GM21360 (cell line): Measurements from ENCODE around the gene HDAC7.
A peak's percentile ranks its signal among the peaks of the same experiment; 100 is the strongest.

Experiments used
- ATAC-seq: cut with Tn5 transposase; IDR thresholded peaks from one replicate; pipeline ENCODE4 v1.9.1; 2021; ENCODE audit warnings: mild to moderate bottlenecking, moderate library complexity; ENCODE audit not compliant: unreplicated experiment

The HDAC7 gene

DNA sequence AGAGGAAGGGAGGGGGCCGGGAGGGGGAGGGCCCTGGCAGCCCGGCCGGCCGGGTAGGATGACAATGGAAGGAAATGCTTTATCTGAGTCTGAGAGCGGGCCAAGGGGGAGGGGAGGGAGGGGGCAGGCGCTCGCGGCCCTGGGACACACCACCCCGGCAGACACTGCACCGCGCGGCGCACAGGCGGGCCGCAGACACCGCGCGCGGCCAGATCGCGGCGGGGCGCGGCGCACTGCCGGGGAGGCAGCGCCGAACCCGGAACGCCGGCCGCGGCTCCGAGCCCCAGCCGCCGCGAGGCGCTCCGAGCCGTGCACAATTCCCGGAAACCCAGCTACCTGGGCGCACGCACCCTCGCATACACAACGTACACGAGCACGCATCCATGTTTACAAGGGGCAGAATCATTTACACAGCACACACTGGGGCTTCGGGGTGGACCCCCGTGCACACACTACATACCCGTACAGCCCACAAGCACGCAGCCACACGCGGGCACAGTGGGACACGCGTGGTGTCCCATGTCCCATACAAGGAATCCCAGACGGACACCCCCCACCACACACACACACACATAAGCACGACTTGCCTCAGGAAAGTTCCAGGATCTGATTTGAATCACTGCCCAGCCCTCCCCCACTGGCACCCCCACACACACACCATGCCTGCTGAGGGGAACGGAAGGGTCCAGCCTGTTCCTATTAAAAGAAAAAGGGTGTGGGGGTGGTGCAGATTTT is at the start of gene HDAC7:
Gene HDAC7 (minus strand): TSS at position 8 of the 735 bp plus-strand sequence. CDS start 118 bp downstream, outside the sequence.
- ATAC-seq, result no peak

DNA sequence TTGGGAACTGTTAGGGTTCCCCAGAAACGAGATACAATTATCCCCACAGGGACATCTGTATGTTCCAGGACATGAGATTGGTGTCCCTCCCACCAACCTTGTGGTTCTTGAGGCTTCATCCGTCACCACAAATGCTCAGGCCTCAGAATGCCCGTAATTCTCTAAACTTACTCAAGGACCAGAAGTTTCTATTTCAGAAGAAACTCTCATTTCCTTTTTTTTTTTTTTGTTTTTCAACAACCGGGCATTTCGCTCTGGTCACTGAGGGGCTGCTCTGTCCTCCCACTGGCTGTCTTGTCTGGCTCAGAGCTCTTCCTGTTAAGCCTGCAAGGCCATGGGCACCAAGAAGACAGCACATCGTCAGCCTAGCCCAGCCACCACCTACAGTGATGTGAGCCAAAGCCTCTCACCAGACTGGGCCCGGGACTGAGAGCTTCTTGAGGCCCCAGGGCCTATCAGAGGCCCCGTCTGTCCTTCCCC is 48.9 kb upstream of the HDAC7 start:
- ATAC-seq, result peak; percentile 74

DNA sequence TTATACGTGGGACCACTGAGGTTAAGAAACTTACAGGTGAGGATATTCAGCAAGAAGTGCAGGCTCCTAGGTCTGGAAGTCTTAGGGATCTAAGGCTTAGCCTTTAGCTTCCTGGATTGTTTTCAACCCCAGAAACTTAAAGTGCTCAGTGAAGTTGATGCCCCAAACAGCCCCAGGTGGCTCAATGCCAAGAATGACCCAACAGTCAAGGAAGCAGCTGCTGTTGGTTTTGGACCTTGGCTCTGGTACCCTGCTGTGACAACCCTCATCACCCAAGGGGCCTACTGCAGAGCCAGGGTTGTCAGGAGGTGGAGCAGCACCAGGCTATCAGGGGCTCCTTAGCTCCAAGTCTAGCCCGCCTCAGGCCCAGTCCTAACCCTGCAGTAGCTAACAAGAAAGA is 48.3 kb upstream of the HDAC7 start:
- peak; percentile 6 for ATAC-seq

DNA sequence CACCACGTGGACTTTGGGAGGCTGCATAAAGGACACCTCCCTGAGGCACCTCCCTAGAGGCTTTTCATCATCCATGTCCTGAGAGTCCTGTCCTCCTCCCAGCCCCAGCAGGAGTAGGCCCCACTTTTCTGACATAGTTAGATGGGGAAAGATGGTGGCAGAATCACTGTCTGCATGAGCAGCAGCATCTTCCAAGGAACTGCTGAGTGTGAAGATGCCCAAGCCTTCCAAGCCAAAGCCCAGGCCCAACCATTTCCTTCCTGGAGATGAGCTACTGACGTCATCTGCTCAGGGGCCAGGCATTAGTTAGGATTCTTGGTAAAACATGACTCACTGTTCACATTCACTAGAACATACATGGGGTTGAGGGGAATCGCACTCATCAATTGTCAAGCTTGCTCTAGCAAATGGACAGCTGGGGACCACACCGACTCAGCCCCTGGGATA is 47.8 kb upstream of the HDAC7 start:
- ATAC-seq, result no peak

DNA sequence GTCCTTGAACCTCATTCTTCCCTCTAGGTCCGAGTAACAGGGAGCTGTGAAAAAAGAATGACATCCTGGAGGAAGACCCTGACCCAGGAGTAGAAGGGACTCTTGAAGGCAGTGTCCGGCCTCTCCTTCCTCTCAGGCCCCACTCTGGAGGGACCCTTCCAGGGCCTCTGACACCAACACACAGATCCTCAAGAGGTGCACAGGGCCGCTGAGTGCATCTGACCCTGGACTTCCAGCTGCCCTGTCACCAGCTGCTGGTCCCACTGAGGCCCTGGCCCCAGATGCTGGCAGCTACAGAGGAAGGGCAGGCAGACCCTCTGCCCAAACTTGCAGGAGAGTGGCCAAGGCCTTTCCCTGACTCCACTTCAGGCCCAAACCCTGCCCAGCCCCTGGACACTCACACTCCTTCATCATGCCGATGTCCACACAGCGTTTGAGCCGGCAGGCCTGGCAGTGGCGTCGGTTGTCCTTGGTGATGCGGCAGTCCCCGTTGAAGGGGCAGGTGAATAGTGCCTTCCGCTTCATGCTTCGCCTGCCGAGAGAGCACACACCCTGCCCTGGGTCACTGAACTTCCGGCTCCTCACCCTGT is 45.0 kb upstream of the HDAC7 start:
- no peak for ATAC-seq

DNA sequence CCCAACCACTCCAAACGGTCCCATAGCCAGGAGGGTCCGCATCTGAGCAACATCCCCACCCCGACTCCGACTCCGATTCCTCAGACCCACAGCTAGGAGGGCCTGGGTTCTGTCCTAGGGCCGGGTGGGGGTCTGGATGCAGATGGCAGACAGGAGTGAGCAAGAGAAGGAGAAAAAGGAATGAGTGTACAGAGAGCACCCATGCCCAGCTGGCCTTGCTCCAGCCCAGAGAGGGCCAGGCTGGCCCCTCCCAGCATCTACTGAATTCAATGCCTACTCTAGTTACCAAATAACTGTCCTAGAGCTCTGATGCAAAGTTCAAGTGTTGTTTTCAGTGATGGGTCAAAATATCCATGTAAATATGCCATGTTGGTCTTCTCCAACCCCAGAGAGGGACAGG is 44.3 kb upstream of the HDAC7 start:
- ATAC-seq, result no peak

DNA sequence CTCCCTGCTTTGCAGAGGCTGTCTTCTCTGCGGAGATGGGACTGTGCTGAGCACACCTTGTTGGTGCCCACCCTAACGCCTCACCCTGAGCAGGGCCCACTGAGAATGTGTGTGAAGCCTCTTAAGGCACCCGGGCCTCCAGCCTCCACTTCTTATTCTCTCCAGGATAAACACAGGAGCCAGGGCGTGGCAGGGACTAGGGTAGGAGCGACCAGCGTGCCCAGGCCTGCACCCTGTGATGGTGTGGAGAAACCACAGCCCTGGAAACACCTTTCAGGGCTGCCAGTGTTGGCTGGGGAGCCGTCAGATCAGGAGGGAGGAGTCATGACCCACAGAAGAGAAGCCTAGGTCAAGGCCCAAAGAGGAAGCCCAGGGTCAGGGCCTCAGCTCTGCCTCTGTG is 43.8 kb upstream of the HDAC7 start:
- ATAC-seq, result no peak

DNA sequence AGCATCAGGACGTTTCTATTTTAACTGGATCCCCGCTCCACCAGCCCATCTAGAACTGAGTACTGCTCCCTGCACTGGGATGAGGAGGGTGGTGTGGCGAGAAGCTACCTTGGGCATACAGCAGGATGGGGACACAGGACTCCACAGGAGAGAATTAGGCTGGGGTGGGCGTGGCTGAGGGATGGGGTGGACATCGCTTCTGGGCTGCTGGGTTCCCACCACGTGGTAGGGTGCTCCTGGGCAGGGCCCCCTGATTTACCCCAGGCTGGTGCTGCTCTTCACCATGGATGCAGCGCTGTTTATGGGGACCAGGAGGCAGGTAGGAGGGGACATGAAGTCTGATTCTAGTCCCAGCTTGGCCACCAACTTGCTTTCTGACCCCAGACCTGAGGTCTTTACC is 43.2 kb upstream of the HDAC7 start:
- no peak for ATAC-seq

DNA sequence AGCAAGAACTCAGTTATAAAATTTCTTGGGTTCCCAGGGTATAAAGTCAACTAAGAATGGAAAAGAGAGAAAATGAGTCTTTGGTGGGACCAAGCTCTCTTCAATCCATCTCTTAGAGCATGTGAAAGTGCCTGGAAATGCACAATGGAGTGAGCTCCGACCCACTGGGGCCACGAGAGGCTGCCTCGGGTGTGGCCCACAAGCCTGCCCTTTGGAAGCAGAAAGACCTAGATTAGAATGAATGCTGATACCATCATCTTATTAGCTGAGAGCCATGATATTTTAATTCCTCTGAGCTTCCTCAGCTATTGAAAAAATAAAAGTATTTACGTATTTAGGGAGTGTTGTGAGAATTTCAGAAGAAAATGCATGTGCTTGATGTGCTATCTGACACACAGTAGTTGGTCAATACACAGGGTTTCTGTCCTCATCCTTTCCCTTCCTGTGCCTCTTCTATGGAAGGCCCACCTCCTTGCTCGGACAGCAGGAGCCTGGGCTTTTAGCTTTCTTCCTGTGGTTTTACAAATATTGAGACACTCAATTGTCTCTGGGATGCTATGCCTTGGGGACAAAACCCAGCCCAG is 42.6 kb upstream of the HDAC7 start:
- no peak for ATAC-seq

DNA sequence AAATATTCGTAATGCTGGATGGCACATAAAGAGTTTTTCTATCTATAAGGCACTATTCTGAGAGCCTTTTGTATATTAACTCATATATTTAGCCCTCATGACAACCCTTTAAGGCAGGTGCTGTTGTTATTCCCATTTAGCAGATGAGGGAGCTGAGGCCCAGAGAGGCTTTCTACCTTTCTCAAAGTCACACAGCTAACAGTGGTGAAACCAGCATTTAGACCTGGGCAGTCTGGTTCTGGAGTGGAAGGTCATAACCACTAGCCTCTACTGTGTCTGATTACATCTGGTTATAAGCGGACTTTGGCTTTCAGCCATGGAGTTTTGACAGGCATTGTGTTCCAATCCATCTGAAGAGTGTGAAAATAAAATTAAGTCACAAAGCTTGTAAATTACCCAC is 41.2 kb upstream of the HDAC7 start:
- no peak for ATAC-seq

DNA sequence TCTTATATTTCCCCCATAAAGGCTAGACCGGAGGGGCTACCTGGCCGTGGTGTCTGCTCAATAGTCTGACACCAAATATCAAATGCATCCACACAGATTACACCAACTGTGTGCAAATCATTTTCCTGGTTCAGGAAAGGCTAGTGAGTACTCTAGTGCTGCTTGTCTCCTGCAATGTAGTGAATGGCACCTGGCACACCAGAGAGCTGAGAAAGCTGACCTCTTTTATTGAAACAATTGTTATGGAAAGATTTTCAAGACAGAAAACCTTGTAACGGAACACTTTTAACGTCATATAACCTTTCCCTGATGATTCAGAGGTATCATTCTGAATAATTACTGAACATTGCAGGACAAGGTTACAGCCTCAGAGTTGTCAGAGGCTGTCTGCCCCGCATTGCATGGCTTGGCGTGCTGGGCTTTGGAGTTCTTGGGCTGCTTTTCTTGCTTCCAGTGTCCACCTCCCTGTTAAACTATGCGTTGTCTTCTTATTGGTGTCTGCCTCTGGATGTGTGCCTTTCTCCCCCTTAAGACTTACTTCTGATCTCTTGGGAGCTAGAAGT is 40.7 kb upstream of the HDAC7 start:
- no peak for ATAC-seq

DNA sequence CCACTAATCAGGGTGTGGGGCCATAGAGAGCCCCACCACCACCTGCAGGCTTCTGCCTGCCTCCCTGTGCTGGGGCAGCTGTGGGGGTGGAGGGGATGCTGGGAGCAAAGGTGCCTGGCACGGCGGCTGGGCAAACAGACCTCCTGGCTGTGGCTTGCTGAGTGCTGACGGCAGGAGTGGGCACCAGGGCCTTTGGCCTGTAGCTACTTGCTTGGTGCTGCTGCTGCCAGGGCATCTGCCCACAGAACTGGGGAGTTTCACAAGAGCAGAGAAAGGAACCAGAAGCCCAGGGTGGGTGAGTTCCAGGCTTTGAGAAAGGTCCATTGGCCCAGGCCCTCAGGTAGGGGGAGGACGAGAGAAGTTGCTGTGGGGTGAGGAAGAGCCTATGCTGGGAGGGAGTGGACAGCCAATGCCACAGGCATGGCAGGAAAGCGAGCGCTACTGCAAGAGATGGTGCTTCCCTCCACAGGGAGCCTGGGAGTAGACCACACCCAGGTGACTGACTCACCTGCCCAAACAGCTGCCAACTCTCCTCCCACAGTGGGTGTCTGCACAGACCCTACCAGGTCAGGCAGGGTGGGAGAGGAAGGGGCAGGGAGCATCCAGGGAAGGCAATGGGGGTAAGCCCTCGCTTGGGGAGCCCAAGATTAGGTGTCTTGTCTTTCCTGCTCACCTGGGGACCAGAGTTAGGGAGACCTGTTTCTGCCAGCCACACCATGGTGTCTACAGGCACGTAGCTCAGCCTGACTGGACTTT is 39.0 kb upstream of the HDAC7 start:
- ATAC-seq, result no peak

DNA sequence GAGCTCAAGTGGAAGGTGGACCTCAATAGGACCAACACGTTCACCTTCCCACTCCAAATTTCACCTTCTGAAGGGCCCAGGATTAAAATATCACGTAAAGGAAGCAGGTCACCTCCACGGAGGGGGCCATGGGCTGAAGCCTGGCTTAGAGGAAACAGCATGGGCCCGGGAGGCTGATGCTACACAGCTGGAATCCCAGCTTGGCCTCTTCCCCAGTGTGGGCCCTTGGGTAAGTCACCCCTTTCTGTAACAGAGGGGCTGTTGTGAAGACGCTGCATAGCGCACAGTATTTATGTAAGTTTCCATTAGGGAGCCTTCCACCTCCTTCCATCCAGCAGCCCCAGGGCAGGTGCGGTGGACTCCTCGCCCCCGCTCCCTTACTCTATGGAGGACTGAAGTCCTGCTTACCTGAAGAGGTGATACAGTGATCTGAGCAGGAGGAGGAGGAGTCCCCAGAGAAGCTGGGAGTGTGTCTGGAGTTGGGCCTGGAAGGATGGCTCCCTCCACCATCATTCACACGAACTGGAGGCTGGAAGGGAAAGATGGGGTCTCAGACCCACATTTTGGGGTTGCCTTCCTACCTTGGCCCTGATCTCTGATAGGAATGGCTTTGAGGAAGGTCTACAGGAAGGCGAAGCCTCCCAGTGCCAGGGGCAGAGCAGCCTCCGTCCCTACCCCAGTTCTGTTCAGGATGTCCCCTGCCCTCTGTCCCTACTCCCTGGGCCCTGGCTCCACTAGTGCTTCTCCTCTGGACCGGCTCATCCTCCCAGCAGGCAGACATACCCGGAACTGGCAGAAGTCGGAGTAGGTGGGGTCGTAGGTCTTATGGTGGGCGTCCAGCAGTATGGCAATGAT is 37.2 kb upstream of the HDAC7 start:
- no peak for ATAC-seq

DNA sequence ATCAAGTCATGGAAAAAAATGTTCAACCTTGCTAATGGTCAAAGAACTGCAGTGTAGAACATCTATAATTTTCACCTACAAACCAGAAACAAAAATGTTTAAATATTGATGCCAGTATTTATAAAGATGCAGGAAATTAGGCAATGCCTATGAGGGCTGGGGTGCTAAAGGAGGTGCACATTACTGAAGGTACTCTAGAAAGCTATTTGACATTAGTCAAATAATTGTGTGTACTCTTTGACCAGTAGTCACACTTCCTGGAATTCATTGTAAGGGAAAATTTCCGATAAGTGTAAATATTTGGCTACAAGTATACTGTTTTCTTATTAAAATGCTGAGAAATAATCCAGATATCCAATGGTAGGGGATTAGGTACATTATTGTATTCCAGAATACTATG is 36.4 kb upstream of the HDAC7 start:
- no peak for ATAC-seq

DNA sequence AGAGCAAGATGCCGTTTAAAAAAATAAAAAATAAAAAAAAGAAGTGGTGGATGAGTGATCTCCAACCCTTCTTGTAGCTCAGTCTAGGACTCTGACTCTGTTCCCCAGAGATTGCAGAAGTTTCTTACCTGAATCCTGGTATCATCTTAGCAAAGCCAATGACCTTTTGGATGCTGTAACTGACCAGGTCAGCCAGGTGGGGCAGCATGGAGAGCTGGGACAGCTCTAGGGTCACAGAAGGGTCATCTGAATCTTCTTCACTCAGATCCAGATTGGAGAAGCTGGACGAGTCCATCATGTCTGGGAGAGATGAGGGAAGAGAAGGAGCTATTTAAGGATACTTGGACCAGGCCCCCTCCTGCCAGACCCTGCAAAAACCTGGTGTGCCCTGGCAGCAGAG is 35.8 kb upstream of the HDAC7 start:
- no peak for ATAC-seq

DNA sequence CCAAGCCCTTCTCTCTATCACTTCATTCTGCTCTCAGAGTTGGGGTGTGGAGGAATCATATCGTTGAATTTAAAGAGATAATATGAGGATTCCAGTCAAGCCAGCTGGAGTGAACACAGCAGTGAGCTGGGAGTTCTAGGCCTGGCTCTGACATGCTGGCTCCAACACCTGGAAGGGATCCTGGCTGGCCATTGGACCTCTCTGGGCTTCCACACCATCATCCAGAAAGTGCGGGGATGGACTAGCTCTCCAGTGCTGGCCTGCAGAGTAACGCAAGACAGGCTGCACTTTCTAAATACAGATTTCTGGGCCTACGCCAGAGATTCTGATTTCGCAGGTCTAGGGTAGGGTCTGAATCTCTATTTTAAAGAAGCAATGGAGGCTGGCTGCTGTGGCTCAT is 34.8 kb upstream of the HDAC7 start:
- no peak for ATAC-seq

DNA sequence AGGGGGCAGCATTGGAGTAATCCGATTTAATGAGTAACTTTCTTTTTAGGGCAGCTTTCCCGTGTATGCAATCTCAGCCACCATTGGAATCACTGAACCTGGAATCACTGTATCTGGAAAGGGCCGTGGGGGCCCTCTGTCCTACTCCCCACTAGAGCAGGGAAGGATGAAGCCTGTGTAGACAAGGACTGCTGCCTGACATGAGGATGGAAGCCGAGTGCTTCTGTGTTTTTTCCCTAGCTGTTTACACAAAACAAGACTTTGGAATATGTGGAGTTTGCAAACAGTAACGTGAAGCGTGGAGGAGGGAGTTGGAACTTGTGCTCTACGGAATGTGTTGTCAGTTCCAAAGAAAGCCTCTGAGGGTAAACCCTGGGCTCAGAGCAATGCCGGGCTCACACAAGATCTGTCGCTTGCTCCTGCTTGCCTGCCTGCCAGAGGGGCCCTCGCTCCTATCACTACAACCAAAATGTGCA is 32.4 kb upstream of the HDAC7 start:
- no peak for ATAC-seq

DNA sequence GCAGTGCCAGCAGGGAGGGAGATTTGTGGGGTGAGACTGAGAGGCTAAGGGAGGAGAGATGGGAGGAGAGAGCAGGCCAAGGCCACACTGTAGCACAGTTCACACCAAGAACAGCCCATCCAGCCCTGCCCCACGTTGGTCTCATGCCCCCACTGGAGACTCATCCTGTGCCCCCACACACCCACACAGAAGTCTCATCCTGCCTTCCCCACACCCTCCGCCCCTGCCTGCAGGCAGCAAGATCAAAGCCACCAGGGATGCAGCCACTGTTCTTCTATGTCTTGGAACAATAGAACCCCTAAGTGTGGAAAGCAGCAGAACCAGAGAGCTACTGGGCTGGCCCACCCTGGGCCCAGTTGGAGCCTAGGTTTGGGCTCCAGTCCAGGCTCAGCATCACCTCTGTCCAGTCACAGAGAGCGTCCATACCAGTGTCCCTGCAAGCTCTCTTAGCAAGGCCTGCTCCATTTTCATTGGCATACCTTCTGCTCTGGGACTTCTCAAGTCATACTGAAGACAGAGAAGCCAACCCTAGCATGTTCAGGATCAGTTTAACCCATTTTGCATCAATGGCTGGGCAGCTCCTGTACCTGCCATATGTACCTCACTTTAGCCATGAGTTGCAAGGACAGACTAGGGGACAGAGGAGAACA is 31.7 kb upstream of the HDAC7 start:
- ATAC-seq, result no peak
